HUES48 (cell line): ENCODE measurements around the gene AKR1C4.
"Not testable (repeated sequence)": the region's sequence is repeated elsewhere in the genome, so short reads cannot be mapped to it uniquely, and the experiment has no call there.

Experiments
- H3K27ac ChIP-seq: one replicate; pipeline ENCODE4 v1.7.0; 2013; ENCODE audit warnings: low read depth, low read length, inconsistent platforms
- H3K27me3 ChIP-seq: 2 replicates; pipeline ENCODE4 v1.6.1; 2013; ENCODE audit warnings: mild to moderate bottlenecking, low read length; ENCODE audit not compliant: control insufficient read depth, insufficient read depth
- H3K36me3 ChIP-seq: 2 replicates; pipeline ENCODE4 v1.6.1; 2013; ENCODE audit warnings: low read length; ENCODE audit not compliant: control insufficient read depth, insufficient read depth
- H3K4me1 ChIP-seq: 2 replicates; pipeline ENCODE4 v1.6.1; 2013; ENCODE audit warnings: mild to moderate bottlenecking, low read length; ENCODE audit not compliant: control insufficient read depth, insufficient read depth
- H3K4me3 ChIP-seq: 2 replicates; pipeline ENCODE4 v1.5.1; 2013; ENCODE audit warnings: mild to moderate bottlenecking, low read depth, low read length
- H3K9ac ChIP-seq: 2 replicates; pipeline ENCODE4 v1.6.1; 2013; ENCODE audit warnings: mild to moderate bottlenecking, low read depth, low read length, moderate library complexity
- H3K9me3 ChIP-seq: 2 replicates; pipeline ENCODE4 v1.6.1; 2013; ENCODE audit warnings: low read length; ENCODE audit not compliant: control insufficient read depth, insufficient read depth

Gene AKR1C4

GRCh38 chr10:5168897-5169420, 27.7 kb upstream of the AKR1C4 start:
- peaks cover 57% of the 10 kb centered on the region for H3K9me3 ChIP-seq
- H3K27ac ChIP-seq = no peak overlapping the region
- no peak overlapping the region for H3K9ac ChIP-seq
- H3K27me3 ChIP-seq = peaks cover 37% of the 10 kb centered on the region
- H3K4me1 ChIP-seq = no peaks in the 10 kb centered on the region
- no peaks in the 10 kb centered on the region for H3K36me3 ChIP-seq
- no peak overlapping the region for H3K4me3 ChIP-seq

GRCh38 chr10:5175581-5175980, 21.1 kb upstream of the AKR1C4 start:
- not testable (repeated sequence) for H3K4me1 ChIP-seq, H3K4me3 ChIP-seq, H3K9ac ChIP-seq, H3K36me3 ChIP-seq, H3K27ac ChIP-seq, H3K27me3 ChIP-seq
- H3K9me3 ChIP-seq = peaks cover 11% of the 10 kb centered on the region

GRCh38 chr10:5180503-5180902, 16.1 kb upstream of the AKR1C4 start:
- not testable (repeated sequence) for H3K4me3 ChIP-seq, H3K36me3 ChIP-seq, H3K27ac ChIP-seq, H3K9ac ChIP-seq, H3K27me3 ChIP-seq, H3K4me1 ChIP-seq
- H3K9me3 ChIP-seq = peaks cover 18% of the 10 kb centered on the region

GRCh38 chr10:5183923-5184322, 12.7 kb upstream of the AKR1C4 start:
- H3K4me3 ChIP-seq = no peak overlapping the region
- H3K27ac ChIP-seq = no peak overlapping the region
- H3K36me3 ChIP-seq = no peaks in the 10 kb centered on the region
- H3K9me3 ChIP-seq = peaks cover 18% of the 10 kb centered on the region
- H3K9ac ChIP-seq = no peak overlapping the region
- no peaks in the 10 kb centered on the region for H3K27me3 ChIP-seq
- no peaks in the 10 kb centered on the region for H3K4me1 ChIP-seq

GRCh38 chr10:5184987-5185775, 11.5 kb upstream of the AKR1C4 start, which contains the start of gene AKR1C8:
Gene AKR1C8 (minus strand): TSS chr10:5185150. CDS start chr10:5185104, 46 bp downstream.
- Histone ChIP-seq H3K36me3 (no peaks in the 10 kb centered on the region), H3K4me3 (no peak within 1 kb of the TSS), H3K27ac (peak within 1 kb of the TSS; percentile 31), H3K9me3 (peaks cover 18% of the 10 kb centered on the region), H3K9ac (no peak within 1 kb of the TSS), H3K4me1 (no peaks in the 10 kb centered on the region), H3K27me3 (no peaks in the 10 kb centered on the region)

GRCh38 chr10:5187867-5188266, 8.8 kb upstream of the AKR1C4 start:
- Histone ChIP-seq H3K27ac (no peak overlapping the region), H3K36me3 (no peaks in the 10 kb centered on the region), H3K9ac (no peak overlapping the region), H3K9me3 (peaks cover 8% of the 10 kb centered on the region; the same call in 1 of the 2 replicates), H3K4me3 (no peak overlapping the region), H3K4me1 (no peaks in the 10 kb centered on the region), H3K27me3 (no peaks in the 10 kb centered on the region)

- Histone ChIP-seq H3K36me3 (no peaks in the 10 kb centered on the region), H3K27ac (no peak overlapping the region), H3K9ac (no peak overlapping the region), H3K9me3 (peaks cover 6% of the 10 kb centered on the region; the same call in 1 of the 2 replicates), H3K27me3 (no peaks in the 10 kb centered on the region), H3K4me1 (no peaks in the 10 kb centered on the region), H3K4me3 (no peak overlapping the region)
Measured at GRCh38 chr10:5188358-5188757, 8.3 kb upstream of the AKR1C4 start.

GRCh38 chr10:5194431-5194830, 2.2 kb upstream of the AKR1C4 start:
- H3K36me3 ChIP-seq = no peaks in the 10 kb centered on the region
- H3K9ac ChIP-seq = no peak overlapping the region
- H3K4me1 ChIP-seq = no peaks in the 10 kb centered on the region
- H3K9me3 ChIP-seq = no peaks in the 10 kb centered on the region
- no peak overlapping the region for H3K27ac ChIP-seq
- no peaks in the 10 kb centered on the region for H3K27me3 ChIP-seq
- H3K4me3 ChIP-seq = no peak overlapping the region

- Histone ChIP-seq H3K27ac (no peak overlapping the region), H3K27me3 (no peaks in the 10 kb centered on the region), H3K4me1 (no peaks in the 10 kb centered on the region), H3K9ac (no peak overlapping the region), H3K4me3 (no peak overlapping the region), H3K9me3 (peaks cover 3% of the 10 kb centered on the region; the same call in 1 of the 2 replicates), H3K36me3 (no peaks in the 10 kb centered on the region)
Measured at GRCh38 chr10:5195727-5196374, 786 bp upstream of the AKR1C4 start.

GRCh38 chr10:5198386-5198785, 1.7 kb downstream of the AKR1C4 start:
- Histone ChIP-seq H3K4me1 (no peaks in the 10 kb centered on the region), H3K9me3 (peaks cover 3% of the 10 kb centered on the region; the same call in 1 of the 2 replicates), H3K27ac (no peak overlapping the region), H3K4me3 (no peak overlapping the region), H3K27me3 (no peaks in the 10 kb centered on the region), H3K36me3 (no peaks in the 10 kb centered on the region), H3K9ac (no peak overlapping the region)

GRCh38 chr10:5199398-5199797, 2.8 kb downstream of the AKR1C4 start:
- no peak overlapping the region for H3K9ac ChIP-seq
- no peak overlapping the region for H3K4me3 ChIP-seq
- H3K27ac ChIP-seq = no peak overlapping the region
- peaks cover 3% of the 10 kb centered on the region; the same call in 1 of the 2 replicates for H3K9me3 ChIP-seq
- no peaks in the 10 kb centered on the region for H3K4me1 ChIP-seq
- H3K27me3 ChIP-seq = no peaks in the 10 kb centered on the region
- no peaks in the 10 kb centered on the region for H3K36me3 ChIP-seq
